Loucy (cell line): ENCODE measurements around the gene ZNF865.

ENCODE experiments used
- EZH2phosphoT487 ChIP-seq: fragments of 200-600 bp; IDR thresholded peaks from 2 replicates; pipeline ENCODE4 v1.6.1; 2018; ENCODE audit warnings: antibody characterized with exemption, mild to moderate bottlenecking, moderate library complexity, borderline replicate concordance
- TF ChIP-seq, protein P1 (sequence below): fragments of 200-600 bp; sonication (generic); conservative IDR thresholded peaks from 2 replicates; pipeline ENCODE4 v1.5.1; 2014; ENCODE audit warnings: mild to moderate bottlenecking, antibody characterized with exemption, low read length

DNA sequence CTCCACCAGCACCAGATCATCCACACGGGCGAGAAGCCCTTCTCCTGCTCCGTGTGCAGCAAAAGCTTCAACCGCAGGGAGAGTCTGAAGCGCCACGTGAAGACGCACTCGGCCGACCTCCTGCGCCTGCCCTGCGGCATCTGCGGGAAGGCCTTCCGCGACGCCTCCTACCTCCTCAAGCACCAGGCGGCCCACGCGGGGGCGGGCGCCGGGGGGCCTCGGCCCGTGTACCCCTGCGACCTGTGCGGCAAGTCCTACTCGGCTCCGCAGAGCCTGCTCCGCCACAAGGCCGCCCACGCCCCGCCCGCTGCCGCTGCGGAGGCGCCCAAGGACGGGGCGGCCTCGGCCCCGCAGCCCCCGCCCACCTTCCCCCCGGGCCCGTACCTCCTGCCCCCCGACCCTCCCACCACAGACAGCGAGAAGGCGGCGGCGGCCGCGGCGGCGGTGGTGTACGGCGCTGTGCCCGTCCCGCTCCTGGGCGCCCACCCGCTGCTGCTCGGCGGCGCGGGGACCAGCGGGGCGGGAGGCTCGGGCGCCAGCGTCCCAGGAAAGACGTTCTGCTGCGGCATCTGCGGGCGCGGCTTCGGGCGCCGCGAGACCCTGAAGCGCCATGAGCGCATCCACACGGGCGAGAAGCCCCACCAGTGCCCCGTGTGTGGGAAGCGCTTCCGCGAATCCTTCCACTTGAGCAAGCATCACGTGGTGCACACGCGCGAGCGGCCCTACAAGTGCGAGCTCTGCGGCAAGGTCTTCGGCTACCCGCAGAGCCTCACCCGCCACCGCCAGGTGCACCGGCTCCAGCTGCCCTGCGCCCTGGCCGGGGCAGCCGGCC lies 9.5 kb downstream of the ZNF865 start:
- TF ChIP-seq, protein P1, sequence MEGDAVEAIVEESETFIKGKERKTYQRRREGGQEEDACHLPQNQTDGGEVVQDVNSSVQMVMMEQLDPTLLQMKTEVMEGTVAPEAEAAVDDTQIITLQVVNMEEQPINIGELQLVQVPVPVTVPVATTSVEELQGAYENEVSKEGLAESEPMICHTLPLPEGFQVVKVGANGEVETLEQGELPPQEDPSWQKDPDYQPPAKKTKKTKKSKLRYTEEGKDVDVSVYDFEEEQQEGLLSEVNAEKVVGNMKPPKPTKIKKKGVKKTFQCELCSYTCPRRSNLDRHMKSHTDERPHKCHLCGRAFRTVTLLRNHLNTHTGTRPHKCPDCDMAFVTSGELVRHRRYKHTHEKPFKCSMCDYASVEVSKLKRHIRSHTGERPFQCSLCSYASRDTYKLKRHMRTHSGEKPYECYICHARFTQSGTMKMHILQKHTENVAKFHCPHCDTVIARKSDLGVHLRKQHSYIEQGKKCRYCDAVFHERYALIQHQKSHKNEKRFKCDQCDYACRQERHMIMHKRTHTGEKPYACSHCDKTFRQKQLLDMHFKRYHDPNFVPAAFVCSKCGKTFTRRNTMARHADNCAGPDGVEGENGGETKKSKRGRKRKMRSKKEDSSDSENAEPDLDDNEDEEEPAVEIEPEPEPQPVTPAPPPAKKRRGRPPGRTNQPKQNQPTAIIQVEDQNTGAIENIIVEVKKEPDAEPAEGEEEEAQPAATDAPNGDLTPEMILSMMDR = no peak
- TF ChIP-seq EZH2phosphoT487 = no peak
